Activated CD8-positive, alpha-beta memory T cell treated with anti-CD3 and anti-CD28 coated beads, Interleukin-2, amount 50 U/mL, for 4 hours (primary cell): ENCODE results near the gene FAM111A.

Experiments
- DNase-seq: peaks from one replicate; pipeline ENCODE4 v3.0.0-alpha.2; 2020

The FAM111A gene

DNA sequence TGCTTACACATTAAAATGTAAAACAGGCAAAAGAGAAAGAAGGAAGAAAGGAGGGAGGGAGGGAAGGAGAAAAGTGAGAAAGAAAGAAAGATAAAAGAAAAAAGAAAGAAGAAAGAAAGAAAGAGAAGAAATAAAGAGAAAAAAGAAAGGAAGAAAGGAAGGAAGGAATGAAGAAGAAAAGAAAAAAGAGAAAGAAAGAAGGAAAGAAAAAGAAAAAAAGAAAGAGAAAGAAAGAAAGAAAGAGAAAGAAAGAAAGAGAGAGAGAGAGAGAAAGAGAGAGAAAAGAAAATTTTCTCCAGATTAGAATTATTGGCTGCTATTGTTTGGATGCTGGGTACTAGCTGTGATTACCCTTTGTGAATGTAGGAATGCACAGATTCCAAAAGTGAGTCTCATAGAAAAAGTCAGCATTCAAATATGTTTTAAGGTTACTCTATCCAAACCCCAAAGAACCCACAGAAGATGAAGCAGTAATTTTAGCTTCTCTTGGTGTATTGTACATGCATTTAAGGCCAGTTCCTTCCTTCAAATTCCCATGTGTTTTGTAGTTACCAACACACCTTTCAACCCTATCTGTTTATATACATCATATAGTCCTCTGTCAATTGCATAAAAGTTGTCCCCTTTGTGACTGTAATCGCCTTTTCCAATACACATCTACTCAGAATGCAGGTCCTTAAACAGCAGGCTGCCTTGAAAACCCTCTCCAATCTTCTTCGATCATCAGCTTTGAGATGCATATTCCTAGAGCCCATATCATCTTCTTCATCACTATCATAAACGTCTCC, 789 bp upstream of the FAM111A start:
- DNase-seq = no peak

DNA sequence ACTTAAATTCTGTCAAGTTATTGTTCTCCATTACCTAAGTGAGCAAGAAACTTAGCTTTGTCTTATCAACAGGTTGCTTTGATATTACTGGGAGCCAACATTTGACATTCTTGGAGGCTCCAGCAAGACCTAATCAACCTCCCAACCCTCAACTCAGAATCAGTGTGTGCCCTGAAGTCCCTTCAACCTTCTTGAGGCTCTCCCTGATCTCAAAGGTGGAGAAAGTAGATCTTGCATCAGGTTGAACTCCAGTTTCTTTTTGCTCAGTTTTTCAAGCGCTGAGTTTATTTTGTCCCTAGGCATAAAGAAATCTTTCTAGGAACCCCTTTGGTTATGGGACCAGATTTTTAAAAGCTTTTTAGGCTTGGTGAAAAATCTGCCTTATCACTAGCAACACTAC, 1.4 kb downstream of the FAM111A start:
- DNase-seq = no peak

- peak; percentile 55 for DNase-seq
These were observed 2.1 kb downstream of the FAM111A start for GRCh38 chr11:59144579-59145345.

GRCh38 chr11:59145534-59145933, 2.9 kb downstream of the FAM111A start:
- no peak for DNase-seq

DNA sequence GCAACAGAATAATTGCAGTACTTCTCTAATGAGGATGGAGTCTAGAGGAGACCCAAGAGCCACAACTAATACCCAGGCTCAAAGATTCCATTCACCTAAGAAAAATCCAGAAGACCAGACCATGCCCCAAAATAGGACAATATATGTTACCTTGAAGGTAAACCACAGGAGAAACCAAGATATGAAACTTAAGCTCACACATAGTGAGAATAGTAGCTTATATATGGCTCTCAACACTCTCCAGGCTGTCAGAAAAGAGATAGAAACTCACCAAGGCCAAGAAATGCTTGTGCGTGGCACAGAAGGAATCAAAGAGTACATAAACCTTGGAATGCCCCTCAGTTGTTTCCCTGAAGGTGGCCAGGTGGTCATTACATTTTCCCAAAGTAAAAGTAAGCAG, 9.1 kb downstream of the FAM111A start:
- no peak for DNase-seq

GRCh38 chr11:59152312-59152951, 9.8 kb downstream of the FAM111A start:
- DNase-seq = no peak

DNA sequence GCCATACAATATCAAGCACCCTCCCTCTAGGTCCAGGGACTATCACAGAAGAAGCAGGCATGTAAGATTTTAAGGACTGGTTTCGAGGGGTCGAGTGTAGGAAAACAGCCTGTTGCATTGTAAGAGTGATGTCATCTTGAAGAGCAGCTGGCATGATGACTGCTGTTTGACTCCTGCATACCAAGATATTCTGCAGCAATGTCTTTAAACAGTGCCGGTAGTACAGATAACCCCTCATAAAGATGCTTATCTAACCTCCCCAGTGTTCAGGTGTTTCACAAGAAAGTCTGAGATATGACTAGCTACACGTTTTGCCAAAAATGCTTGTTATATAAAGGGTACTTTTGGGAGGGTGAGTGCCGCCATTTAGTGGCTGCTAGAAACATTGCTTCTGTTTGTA, 12.0 kb downstream of the FAM111A start:
- DNase-seq = no peak

DNA sequence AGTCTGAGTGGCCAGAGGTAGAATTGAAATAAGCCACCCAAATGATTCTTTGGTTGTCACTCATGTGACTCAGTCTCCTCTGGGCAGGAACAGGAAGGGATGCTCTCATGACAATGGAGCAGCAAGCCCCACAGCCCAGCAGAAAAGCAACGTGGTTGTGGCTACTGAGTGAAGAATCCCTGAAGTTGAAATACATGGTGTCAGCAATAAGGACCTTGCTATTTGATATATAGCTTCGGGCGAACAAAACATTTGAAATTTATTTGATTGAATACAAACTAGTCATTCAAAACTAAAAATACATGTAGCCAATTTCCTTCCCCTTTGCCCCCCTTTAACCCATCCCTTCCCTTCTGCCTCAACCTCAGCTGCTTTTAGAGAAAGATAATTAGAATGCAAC, 14.8 kb downstream of the FAM111A start:
- no peak for DNase-seq

DNA sequence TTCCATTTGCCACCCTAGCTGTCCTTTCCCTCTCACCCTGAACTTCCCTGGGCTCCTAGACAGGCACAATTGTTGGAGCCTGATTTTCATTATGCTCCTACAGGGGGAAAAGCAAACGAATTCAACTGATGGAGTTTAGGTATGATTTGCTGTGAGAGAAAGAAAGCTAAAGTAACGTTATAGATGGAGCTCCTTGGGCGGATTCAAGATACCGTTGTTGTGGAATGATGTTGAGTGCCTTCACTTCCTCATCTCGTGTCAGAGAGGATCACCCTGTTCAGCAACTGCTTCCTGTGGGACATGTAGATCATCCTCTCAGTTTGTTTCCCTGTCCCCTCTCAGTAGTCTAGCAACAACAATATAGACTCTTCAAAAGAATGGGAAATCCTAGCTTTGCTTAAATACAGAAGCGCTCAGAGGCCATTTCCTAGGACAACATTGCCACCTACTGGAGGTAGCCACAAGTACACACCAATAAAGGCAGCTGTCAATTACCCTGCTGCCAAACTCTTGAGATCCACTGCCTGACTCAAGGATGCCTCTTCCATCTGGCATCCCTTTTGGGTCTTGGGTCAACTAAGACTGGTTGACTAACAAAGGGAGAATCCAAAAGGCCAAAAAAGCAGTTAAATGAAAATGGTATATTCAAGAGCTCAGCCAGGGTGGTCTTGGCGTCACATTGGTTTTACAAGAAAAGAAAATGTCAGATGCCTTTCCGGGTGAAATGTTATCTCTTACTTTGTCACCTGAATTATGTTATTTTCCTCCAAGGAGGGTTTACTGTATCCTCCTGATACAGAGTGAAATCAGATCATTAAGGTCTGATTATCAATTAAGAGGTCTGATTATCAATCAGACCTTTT, 15.8 kb downstream of the FAM111A start:
- DNase-seq = peak; percentile 53

GRCh38 chr11:59164028-59164427, 21.4 kb downstream of the FAM111A start:
- DNase-seq = no peak

DNA sequence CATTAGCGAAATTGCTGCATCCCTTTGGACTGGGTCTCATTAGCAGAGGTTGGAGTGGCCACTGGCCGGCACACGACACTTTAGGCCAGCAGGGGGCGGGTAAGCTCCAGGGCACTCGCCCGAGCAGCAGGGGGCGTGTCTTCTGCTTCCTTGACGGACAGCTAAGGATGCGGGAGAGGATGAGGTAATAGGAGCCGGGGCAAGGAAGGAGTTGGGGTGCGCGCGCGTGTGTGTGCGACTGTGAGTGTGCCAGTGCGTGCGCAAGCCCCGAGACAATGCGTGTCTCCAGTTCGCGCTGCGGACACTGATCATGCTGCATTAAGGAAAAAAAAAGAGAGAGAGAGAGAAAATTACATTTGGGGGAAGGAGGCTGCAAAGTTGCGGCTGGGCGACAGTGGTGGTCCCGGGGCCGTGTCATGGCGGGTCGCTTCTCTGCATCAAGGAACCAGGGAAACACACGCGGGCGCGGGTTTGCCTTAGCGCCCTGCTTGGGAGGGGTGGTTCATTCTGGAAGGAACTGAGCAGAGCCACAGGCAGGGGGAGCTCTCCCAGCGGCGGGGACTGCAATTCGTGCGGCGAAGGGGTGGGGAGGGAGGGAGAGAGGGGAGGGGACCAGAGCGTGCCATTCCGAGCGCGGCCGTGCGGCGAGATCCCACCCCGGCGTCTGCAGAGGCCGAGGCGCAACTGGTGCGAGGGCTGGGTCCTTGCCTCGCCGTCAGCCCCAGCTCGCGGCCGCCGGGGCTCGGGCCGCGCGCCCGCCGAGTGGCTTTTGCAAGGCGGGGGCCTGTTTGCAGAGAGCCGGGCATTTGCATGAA, 29.1 kb downstream of the FAM111A start, which contains the start of gene DTX4:
DTX4 (plus strand) TSS at position 625 of the 815 bp plus-strand sequence. CDS start 464 bp downstream, outside the sequence.
- DNase-seq = peak; percentile 87

DNA sequence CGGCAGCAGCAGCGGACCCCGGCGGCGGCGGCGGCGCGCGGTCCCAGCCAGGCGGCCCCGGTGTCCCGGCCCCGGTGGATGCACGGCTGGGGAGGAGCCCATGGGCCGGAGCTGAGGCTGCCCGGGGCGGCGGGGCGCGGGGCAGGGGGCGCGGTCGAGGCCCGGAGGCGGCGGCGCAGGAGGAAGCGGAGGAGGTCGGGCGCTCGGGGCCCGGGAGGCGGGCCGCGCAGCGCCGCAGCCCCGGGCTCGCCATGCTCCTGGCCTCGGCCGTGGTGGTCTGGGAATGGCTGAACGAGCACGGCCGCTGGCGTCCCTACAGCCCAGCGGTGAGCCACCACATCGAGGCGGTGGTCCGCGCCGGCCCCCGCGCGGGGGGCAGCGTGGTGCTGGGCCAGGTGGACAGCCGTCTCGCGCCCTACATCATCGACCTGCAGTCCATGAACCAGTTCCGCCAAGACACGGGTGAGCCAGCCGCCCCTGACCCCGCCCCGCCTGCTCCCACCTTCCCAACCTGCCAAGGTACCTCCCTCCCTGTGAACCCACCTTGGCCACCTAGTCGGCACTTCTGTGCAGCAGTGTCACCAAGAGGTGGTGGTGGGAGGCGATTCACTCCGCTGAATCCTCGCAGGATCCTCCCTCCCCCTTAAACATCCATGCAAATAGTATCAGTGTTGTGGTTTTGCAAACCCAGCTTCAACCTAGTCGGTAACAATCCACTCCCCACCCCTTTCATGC, 29.9 kb downstream of the FAM111A start:
- DNase-seq = peak; percentile 26

DNA sequence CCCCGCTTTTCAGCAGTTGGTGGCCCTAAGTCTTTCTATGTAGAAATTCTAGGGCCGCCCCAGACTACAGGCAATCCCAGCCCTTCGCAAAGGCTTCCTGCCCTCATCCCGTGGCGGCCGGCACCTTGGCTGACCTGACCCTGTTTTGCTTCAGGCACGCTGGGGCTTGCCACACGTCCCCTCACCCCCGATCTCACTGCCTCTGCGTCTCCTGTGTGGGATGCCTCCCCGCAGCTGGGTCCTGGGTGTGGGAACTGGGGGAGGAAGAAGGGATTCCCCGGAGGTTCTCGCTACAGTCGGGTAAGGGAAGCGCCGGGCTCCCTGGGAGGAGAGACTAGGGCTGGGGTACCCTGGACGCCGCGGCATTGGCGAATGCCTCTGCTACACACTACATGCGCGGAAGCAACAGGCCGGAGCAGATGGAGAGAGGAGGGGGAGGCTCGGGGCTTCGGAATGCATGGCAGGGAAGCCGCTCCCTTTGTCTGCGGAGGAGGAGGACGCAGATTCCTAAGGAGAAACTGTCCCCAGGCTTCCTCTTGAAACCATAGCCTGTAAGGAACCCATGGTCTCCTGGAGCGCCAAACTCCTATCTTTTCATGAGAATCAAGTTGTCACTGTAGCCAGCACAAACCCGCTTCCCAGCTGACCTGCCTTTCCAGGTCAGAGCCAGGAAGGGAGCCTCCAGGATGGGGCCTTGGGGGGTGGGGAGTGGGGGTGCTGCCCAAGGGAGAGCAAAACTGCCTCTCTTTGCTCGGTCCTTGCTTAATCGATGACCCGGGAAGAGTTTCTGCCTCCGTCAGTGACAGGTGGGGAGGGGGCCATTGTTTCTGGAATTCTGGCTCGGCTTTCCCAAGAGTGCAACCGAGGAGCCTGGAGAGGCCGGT, 30.7 kb downstream of the FAM111A start:
- no peak for DNase-seq

GRCh38 chr11:59173964-59174663, 31.5 kb downstream of the FAM111A start:
- no peak for DNase-seq

- no peak for DNase-seq
These were observed 32.0 kb downstream of the FAM111A start for GRCh38 chr11:59174664-59175033.

- no peak for DNase-seq
These were observed 32.4 kb downstream of the FAM111A start for GRCh38 chr11:59175091-59175501.

GRCh38 chr11:59176330-59176729, 33.7 kb downstream of the FAM111A start:
- DNase-seq = no peak

- DNase-seq = no peak
These were observed 35.7 kb downstream of the FAM111A start for GRCh38 chr11:59178402-59178801.

DNA sequence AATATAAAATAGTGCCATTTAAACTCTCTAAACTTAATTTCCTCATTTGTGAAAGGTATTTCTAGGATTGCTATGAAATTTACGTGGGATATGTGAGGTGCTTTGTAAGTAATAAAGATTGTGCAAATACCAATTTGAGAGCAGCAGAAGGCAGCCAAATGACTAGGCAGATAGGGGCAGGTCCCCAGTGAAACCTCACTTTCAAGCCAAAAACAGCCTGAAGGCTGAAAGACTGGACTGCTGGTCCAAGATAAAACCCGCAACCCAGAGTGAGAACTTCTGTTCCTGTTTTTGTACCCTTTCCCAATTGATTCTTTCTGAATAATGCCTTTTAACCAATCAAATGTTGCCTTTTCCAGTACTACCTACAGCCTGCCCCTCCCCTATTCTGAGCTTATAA, 36.5 kb downstream of the FAM111A start:
- DNase-seq = no peak
